Retina (tissue), 1 donor: ENCODE measurements around the gene TMIGD2.
"Not testable (repeated sequence)": the region's sequence is repeated elsewhere in the genome, so short reads cannot be mapped to it uniquely, and the experiment has no call there.

Source experiments
- DNase-seq: peaks from one replicate; pipeline ENCODE4 v3.0.0-alpha.2; 2016

Gene TMIGD2

GRCh38 chr19:4266253-4267000 is 35.8 kb downstream of the TMIGD2 start:
- no peak for DNase-seq

GRCh38 chr19:4264812-4265211 is 37.4 kb downstream of the TMIGD2 start:
- no peak for DNase-seq

- no peak for DNase-seq
Observed at GRCh38 chr19:4260613-4261191, 41.5 kb downstream of the TMIGD2 start.

- DNase-seq: no peak
Observed at GRCh38 chr19:4258181-4258580, 44.0 kb downstream of the TMIGD2 start.

GRCh38 chr19:4257025-4257424 is 45.2 kb downstream of the TMIGD2 start:
- no peak for DNase-seq

GRCh38 chr19:4256563-4256962 is 45.6 kb downstream of the TMIGD2 start:
- DNase-seq: no peak

GRCh38 chr19:4246767-4247593 is 55.2 kb downstream of the TMIGD2 start, which contains the start of gene YJU2:
YJU2 (plus strand) TSS chr19:4247080; CDS start chr19:4247147, 67 bp downstream.
- peak; percentile 100 for DNase-seq

- not testable (repeated sequence) for DNase-seq
Observed at GRCh38 chr19:4245938-4246337, 56.3 kb downstream of the TMIGD2 start.
